IMR-90 (cell line): ENCODE measurements around the gene C3orf70. TPM values are rescaled to one million over a fixed set of nuclear protein-coding genes. Genes with fewer than 3 reads are reported as not detected.

ENCODE experiments used
- ATAC-seq: fragments of 200-7000 bp; cut with Tn5 transposase; 2 replicates; pipeline ENCODE4 v1.9.1; 2020; ENCODE audit warnings: low read depth, mild to moderate bottlenecking, moderate library complexity
- BruUV-seq: library from RNA; stranded (reverse); fragments of 400-500 nt; replicated peaks from 2 replicates; lab custom pipeline; 2021; lab: Mats Ljungman, UMichigan
- CTCF ChIA-PET: fragments of 300-600 bp; formaldehyde crosslinking; extraction: SDS; loops from one replicate; lab custom pipeline; 2021; ENCODE audit warnings: antibody characterized with exemption; lab: Yijun Ruan, JAX
- POLR2A ChIA-PET: fragments of 300-600 bp; sonication (Branson Sonifier 250); formaldehyde crosslinking; loops from one replicate; lab custom pipeline; 2022; ENCODE audit warnings: antibody characterized with exemption; ENCODE audit not compliant: unreplicated experiment; lab: Charles Lee
- DNase-seq: peaks from one replicate; pipeline ENCODE4 v3.0.0; 2013
- H2AFZ ChIP-seq: replicated peaks from 2 replicates; pipeline ENCODE3; 2013; ENCODE audit warnings: low read length, mild to moderate bottlenecking; ENCODE audit not compliant: poor library complexity
- H2AK5ac ChIP-seq: 2 replicates; pipeline ENCODE4 v1.6.1; 2013; ENCODE audit warnings: low read depth, low read length, inconsistent platforms
- H2AK9ac ChIP-seq: replicated peaks from 2 replicates; pipeline ENCODE3; 2013; ENCODE audit warnings: mild to moderate bottlenecking, low read depth, low read length, moderate library complexity; ENCODE audit not compliant: poor library complexity
- H2BK120ac ChIP-seq: 2 replicates; pipeline ENCODE4 v1.6.1; 2013; ENCODE audit warnings: low read depth, low read length, inconsistent platforms
- H2BK15ac ChIP-seq: 3 replicates; pipeline ENCODE4 v1.6.1; 2013; ENCODE audit warnings: low read depth, low read length, inconsistent platforms
- H2BK20ac ChIP-seq: 2 replicates; pipeline ENCODE4 v1.6.1; 2013; ENCODE audit warnings: low read depth, mild to moderate bottlenecking, inconsistent platforms, low read length, moderate library complexity
- H2BK5ac ChIP-seq: 2 replicates; pipeline ENCODE4 v1.6.1; 2013; ENCODE audit warnings: mild to moderate bottlenecking, low read depth, low read length, inconsistent platforms; ENCODE audit not compliant: poor library complexity, severe bottlenecking
- H3K14ac ChIP-seq: replicated peaks from 2 replicates; pipeline ENCODE4 v1.6.1; 2013; ENCODE audit warnings: low read depth, low read length, inconsistent platforms
- H3K18ac ChIP-seq: 2 replicates; pipeline ENCODE4 v1.6.1; 2013; ENCODE audit warnings: low read depth, low read length, control low read depth
- H3K23ac ChIP-seq: 2 replicates; pipeline ENCODE4 v1.6.1; 2013; ENCODE audit warnings: low read depth, low read length, inconsistent platforms
- H3K27ac ChIP-seq: 2 replicates; pipeline ENCODE4 v1.5.1; 2013; ENCODE audit warnings: mild to moderate bottlenecking, control low read depth, low read length; ENCODE audit not compliant: insufficient read depth
- H3K27me3 ChIP-seq: 2 replicates; pipeline ENCODE4 v1.6.1; 2013; ENCODE audit warnings: low read length; ENCODE audit not compliant: control insufficient read depth, insufficient read depth
- H3K36me3 ChIP-seq: 2 replicates; pipeline ENCODE4 v1.6.1; 2013; ENCODE audit warnings: low read length, mixed read lengths; ENCODE audit not compliant: control insufficient read depth, insufficient read depth
- H3K4ac ChIP-seq: 2 replicates; pipeline ENCODE4 v1.6.1; 2013; ENCODE audit warnings: low read depth, low read length, inconsistent platforms
- H3K4me1 ChIP-seq: 2 replicates; pipeline ENCODE4 v1.6.1; 2013; ENCODE audit warnings: low read length, mixed read lengths; ENCODE audit not compliant: control insufficient read depth, insufficient read depth
- H3K4me2 ChIP-seq: 2 replicates; pipeline ENCODE4 v1.6.1; 2013; ENCODE audit warnings: low read depth, mild to moderate bottlenecking, control low read depth, low read length, moderate library complexity
- H3K4me3 ChIP-seq: 2 replicates; pipeline ENCODE4 v1.5.1; 2013; ENCODE audit warnings: low read depth, mild to moderate bottlenecking, control low read depth, low read length, moderate library complexity; ENCODE audit not compliant: insufficient read depth
- H3K56ac ChIP-seq: 2 replicates; pipeline ENCODE4 v1.6.1; 2013; ENCODE audit warnings: low read length, inconsistent platforms; ENCODE audit not compliant: insufficient read depth; ENCODE audit errors: extremely low read depth
- H3K79me1 ChIP-seq, 2 experiments: 2 replicates each; pipeline ENCODE4 v1.6.1; 2013; ENCODE audit warnings: low read length in 2 of 2, inconsistent platforms in 1 of 2, low read depth in 1 of 2
- H3K9ac ChIP-seq: 2 replicates; pipeline ENCODE4 v1.6.1; 2013; ENCODE audit warnings: low read depth, low read length, control low read depth
- H3K9me1 ChIP-seq: 2 replicates; pipeline ENCODE4 v1.6.1; 2013; ENCODE audit warnings: low read length, inconsistent platforms; ENCODE audit not compliant: insufficient read depth
- H3K9me3 ChIP-seq: 2 replicates; pipeline ENCODE4 v1.6.1; 2013; ENCODE audit warnings: low read length; ENCODE audit not compliant: control insufficient read depth, insufficient read depth
- H4K20me1 ChIP-seq: 2 replicates; pipeline ENCODE4 v1.6.1; 2013; ENCODE audit warnings: low read length, inconsistent platforms; ENCODE audit not compliant: insufficient read depth
- H4K5ac ChIP-seq: 2 replicates; pipeline ENCODE4 v1.6.1; 2013; ENCODE audit warnings: mild to moderate bottlenecking, low read depth, low read length, control low read depth
- H4K8ac ChIP-seq, 2 experiments: 2 replicates each; pipeline ENCODE4 v1.6.1; 2013; ENCODE audit warnings: low read depth in 2 of 2, low read length in 2 of 2, control low read depth in 1 of 2, inconsistent platforms in 1 of 2
- H4K91ac ChIP-seq: 2 replicates; pipeline ENCODE4 v1.6.1; 2013; ENCODE audit warnings: low read depth, low read length, inconsistent platforms; ENCODE audit not compliant: insufficient read depth
- BHLHE40 ChIP-seq: fragments of 150-350 bp; IDR thresholded peaks from 2 replicates; pipeline ENCODE4 v1.6.1; 2016; ENCODE audit warnings: mild to moderate bottlenecking, low read depth, low read length
- CEBPB ChIP-seq: IDR thresholded peaks from 2 replicates; pipeline ENCODE4 v1.6.1; 2012; ENCODE audit warnings: low read depth, low read length, improper control_type of control experiment
- ELK1 ChIP-seq: fragments of 150-350 bp; IDR thresholded peaks from 2 replicates; pipeline ENCODE4 v1.6.1; 2016; ENCODE audit warnings: low read depth, mild to moderate bottlenecking, low read length, moderate library complexity, borderline replicate concordance
- MAFK ChIP-seq: IDR thresholded peaks from 2 replicates; pipeline ENCODE4 v1.6.1; 2012; ENCODE audit warnings: low read depth, low read length, improper control_type of control experiment
- POLR2A ChIP-seq: IDR thresholded peaks from 2 replicates; pipeline ENCODE4 v1.6.1; 2012; ENCODE audit warnings: mild to moderate bottlenecking, low read depth, low read length
- RFX5 ChIP-seq: IDR thresholded peaks from 2 replicates; pipeline ENCODE4 v1.8.0; 2012; ENCODE audit warnings: low read depth, mild to moderate bottlenecking, low read length, moderate library complexity
- SMC3 ChIP-seq: fragments of 150-350 bp; IDR thresholded peaks from 2 replicates; pipeline ENCODE4 v1.6.1; 2016; ENCODE audit warnings: low read depth, mild to moderate bottlenecking, antibody characterized with exemption, low read length, moderate library complexity
- WGBS, 2 experiments: methylation state at CpG; one replicate each; pipeline versions ENCODE4 v1.1.5 to v1.1.7; 2013; ENCODE audit warnings: missing lambda C conversion rate in 2 of 2; ENCODE audit not compliant: insufficient read length in 1 of 2; ENCODE audit errors: extremely low coverage in 2 of 2; 5-methylcytosine and 5-hydroxymethylcytosine counted together
- dilution Hi-C: fragments of 300-500 bp; cut with HindIII; formaldehyde crosslinking; loops from one replicate; pipeline ENCODE4 v1.14.3; 2018; ENCODE audit warnings: low sequenced_read_pairs; ENCODE audit not compliant: unreplicated experiment
- in situ Hi-C: fragments of 300-500 bp; cut with MboI; formaldehyde crosslinking; loops from 3 replicates; pipeline ENCODE4 v1.14.3; 2019; ENCODE audit warnings: low sequenced_read_pairs, inconsistent platforms, mixed read lengths
- intact Hi-C: fragments of 100-400 bp; cut with micrococcal nuclease; formaldehyde crosslinking; loops from 2 replicates; pipeline ENCODE4 v1.10.0; 2022
- polyA plus RNA-seq, 3 experiments: library from polyadenylated mRNA; depleted of rRNA; stranded (reverse); fragments of >200 nt; gene quantifications; 2 replicates each; pipeline ENCODE4 v1.2.3, GENCODE V29; 2012; ENCODE audit warnings: low replicate concordance in 1 of 3
- total RNA-seq: library from RNA; depleted of rRNA; stranded (reverse); fragments of >200 nt; gene quantifications from 2 replicates; pipeline ENCODE4 v1.2.3, GENCODE V29; 2012

The C3orf70 gene
- total and polyA plus RNA-seq, 2 of the 4 experiments (the other 2 are of a cell fraction) = 0.96 to 1.8 TPM

GRCh38 chr3:185131602-185132256 is 21.1 kb downstream of the C3orf70 start:
- Histone ChIP-seq H3K9ac (no peak overlapping the region), H4K8ac (no peak overlapping the region), H3K14ac (no peak overlapping the region), H4K5ac (no peak overlapping the region), H3K79me1 (no peaks in the 10 kb centered on the region), H3K4me2 (no peak overlapping the region), H2AK5ac (no peak overlapping the region), H2AK9ac (no peak overlapping the region), H2BK15ac (no peak overlapping the region), H3K9me3 (no peaks in the 10 kb centered on the region), H3K27ac (no peak overlapping the region), H4K91ac (no peak overlapping the region), H3K9me1 (no peaks in the 10 kb centered on the region), H3K23ac (no peak overlapping the region), H4K20me1 (no peaks in the 10 kb centered on the region), H3K36me3 (no peaks in the 10 kb centered on the region), H2BK20ac (no peak overlapping the region), H2BK120ac (no peak overlapping the region), H3K4ac (no peak overlapping the region), H3K4me1 (no peaks in the 10 kb centered on the region), H2AFZ (no peak overlapping the region), H2BK5ac (no peak overlapping the region), H3K27me3 (0 out of 2 replicates have a peak, but pooled peaks cover 2% of the 10 kb centered on the region), H3K56ac (no peak overlapping the region), H3K18ac (no peak overlapping the region), H3K4me3 (no peak overlapping the region)
- DNase-seq = no peak
- ChIA-PET POLR2A (no interaction called here), CTCF (interaction anchor here (0.5 kb wide), 1 partner anchor 9 kb away, joined by 3 read pairs; no protein-coding TSS in a partner anchor)
- no peak for ATAC-seq
- in situ Hi-C loops (no loop called here), intact Hi-C loops (no loop called here), dilution Hi-C loops (no loop called here)
- no TSS peak for BruUV-seq
- no CpG with 5 or more reads among the region's 2 CpGs for WGBS, 2 experiments
- TF ChIP-seq ELK1 (no peak), MAFK (no peak), POLR2A (no peak), CEBPB (no peak), SMC3 (no peak), RFX5 (no peak), BHLHE40 (no peak)
